Measurements from ENCODE around the gene IPO4. TPM values are rescaled to one million over a fixed set of nuclear protein-coding genes. Genes with fewer than 3 reads are reported as not detected.

Gene IPO4
- 82.6 and 86.4 TPM in 2 replicates for total RNA-seq (2022)
- Bru-seq, nascent RNA, result percentile 51 among the genes with signal in this experiment
- percentile 82 among the genes with signal in this experiment for BruChase-seq, experiment 1, labeled RNA remaining after a 6-hour chase
- percentile 74 among the genes with signal in this experiment for BruChase-seq, experiment 2, labeled RNA remaining after a 2-hour chase
- long read RNA-seq, transcript IPO4-201 (30 exons, 3,646 nt), result major isoform, 27 of 48 reads
- long read RNA-seq, partial matches to known transcripts, result 9 of 48 reads
- long read RNA-seq, other reads (novel, unspliced or antisense), result 12 of 48 reads

- DNase-seq, result peak; percentile 96
- H3K9me3 Mint-ChIP-seq (ENCODE audit: low read depth, unreplicated experiment), result no peaks in the 10 kb centered on the region
- peaks cover 67% of the 10 kb centered on the region for H3K36me3 Mint-ChIP-seq (ENCODE audit: insufficient read depth, unreplicated experiment)
- no peak for TF ChIP-seq CTCF (IDR thresholded peaks at IDR 0.05; ENCODE audit: unreplicated experiment)
- CTCF ChIA-PET, result interaction anchor here (0.6 to 0.7 kb wide), 2 partner anchors 62 to 153 kb away, joined by 3 to 5 read pairs; no protein-coding TSS in a partner anchor
- peak within 1 kb of the TSS; percentile 76 for H3K27ac Mint-ChIP-seq (ENCODE audit: unreplicated experiment)
- peak within 1 kb of the TSS; percentile 88 for H3K4me3 Mint-ChIP-seq (ENCODE audit: low read depth, unreplicated experiment)
- H3K27me3 Mint-ChIP-seq (ENCODE audit: unreplicated experiment), result no peaks in the 10 kb centered on the region
- TSS peak; percentile 61 for BruUV-seq (replicated peaks)
- H3K4me1 Mint-ChIP-seq (ENCODE audit: low read depth, unreplicated experiment), result peaks cover 22% of the 10 kb centered on the region
- intact Hi-C loops (cut with micrococcal nuclease; ENCODE audit: unreplicated experiment), result no loop called here
These were observed at the start of gene IPO4 for GRCh38 chr14:24188251-24189058. TSS of gene IPO4 (minus strand) at chr14:24188816. CDS start at chr14:24188787, 29 bp downstream.

GRCh38 chr14:24238123-24238522 is 49.5 kb upstream of the IPO4 start:
- Mint-ChIP-seq H3K4me1 (ENCODE audit: low read depth, unreplicated experiment) (peaks cover 24% of the 10 kb centered on the region), H3K9me3 (ENCODE audit: low read depth, unreplicated experiment) (no peaks in the 10 kb centered on the region), H3K27me3 (ENCODE audit: unreplicated experiment) (no peaks in the 10 kb centered on the region), H3K4me3 (ENCODE audit: low read depth, unreplicated experiment) (no peak overlapping the region), H3K27ac (ENCODE audit: unreplicated experiment) (no peak overlapping the region), H3K36me3 (ENCODE audit: insufficient read depth, unreplicated experiment) (peaks cover 57% of the 10 kb centered on the region)
- intact Hi-C loops (cut with micrococcal nuclease; ENCODE audit: unreplicated experiment), result no loop called here
- DNase-seq, result peak; percentile 13
- CTCF ChIA-PET, result interaction anchor here (0.8 to 1.6 kb wide), 3 partner anchors 9 to 70 kb away, joined by 3 to 4 read pairs (median 4); partner anchors contain the start of gene MDP1
- no peak for TF ChIP-seq CTCF (IDR thresholded peaks at IDR 0.05; ENCODE audit: unreplicated experiment)
- no TSS peak for BruUV-seq (replicated peaks)

GRCh38 chr14:24237463-24237955 is 48.9 kb upstream of the IPO4 start:
- no TSS peak for BruUV-seq (replicated peaks)

More at GRCh38 chr14:24237463-24237955, 48.9 kb upstream of the IPO4 start:
- Mint-ChIP-seq H3K27me3 (ENCODE audit: unreplicated experiment) (no peaks in the 10 kb centered on the region), H3K9me3 (ENCODE audit: low read depth, unreplicated experiment) (no peaks in the 10 kb centered on the region), H3K4me1 (ENCODE audit: low read depth, unreplicated experiment) (peaks cover 24% of the 10 kb centered on the region), H3K27ac (ENCODE audit: unreplicated experiment) (peak overlapping the region; percentile 23), H3K36me3 (ENCODE audit: insufficient read depth, unreplicated experiment) (peaks cover 57% of the 10 kb centered on the region), H3K4me3 (ENCODE audit: low read depth, unreplicated experiment) (no peak overlapping the region)
- TF ChIP-seq CTCF (IDR thresholded peaks at IDR 0.05; ENCODE audit: unreplicated experiment), result no peak
- CTCF ChIA-PET, result interaction anchor here (0.9 to 1.6 kb wide), 3 partner anchors 14 to 71 kb away, joined by 3 to 4 read pairs (median 4); partner anchors contain the start of gene MDP1
- DNase-seq, result no peak
- intact Hi-C loops (cut with micrococcal nuclease; ENCODE audit: unreplicated experiment), result no loop called here

All from Calu3 (cell line).